ENCODE data around the gene RNF6.
"Not testable (repeated sequence)": the region's sequence is repeated elsewhere in the genome, so short reads cannot be mapped to it uniquely, and the experiment has no call there.

The RNF6 gene

DNA sequence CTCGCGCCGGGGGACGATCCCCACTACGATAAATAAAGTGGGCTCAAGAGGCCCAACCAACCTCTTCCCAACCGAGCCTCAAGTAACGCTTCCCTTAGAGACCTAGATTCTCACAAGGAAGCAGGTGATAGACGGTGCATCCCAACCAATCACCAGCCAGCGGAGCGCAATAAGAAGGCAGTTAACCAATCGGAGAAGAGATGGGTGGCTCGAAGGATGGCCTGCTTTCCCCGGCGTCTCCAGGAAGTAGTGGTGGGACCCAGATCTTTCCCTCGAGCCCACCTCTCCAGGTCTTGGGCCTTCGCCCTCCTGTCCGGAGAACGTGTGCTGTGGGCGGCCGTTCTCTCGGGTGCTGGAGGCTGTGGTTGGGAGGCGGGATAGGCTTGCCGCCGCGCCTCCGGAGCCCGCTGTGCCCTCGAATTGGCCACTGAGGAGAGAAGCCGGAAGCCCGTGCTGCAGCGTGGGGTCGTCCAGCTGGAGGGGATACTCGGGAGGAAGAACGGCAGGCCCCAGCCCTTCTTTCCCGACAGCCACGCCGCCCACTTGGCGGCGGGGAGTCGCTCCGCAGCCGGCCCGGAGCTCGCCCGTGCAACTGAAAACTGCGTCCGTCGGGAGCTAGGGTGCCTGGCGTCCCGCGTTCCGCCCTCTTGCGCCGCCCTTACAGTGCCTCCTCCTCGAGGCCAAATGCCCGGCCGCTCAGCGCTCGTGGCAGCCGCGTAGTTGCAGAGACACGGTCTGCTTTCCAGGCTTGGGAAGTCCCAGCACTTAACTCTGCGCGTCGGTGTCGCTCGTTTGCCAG is at the start of gene RNF6:
Gene RNF6, minus strand, starts transcription at position 594 of the 799 bp plus-strand sequence. CDS start 2,665 bp downstream, outside the sequence.
- DNase-seq: peak; percentile 83

DNA sequence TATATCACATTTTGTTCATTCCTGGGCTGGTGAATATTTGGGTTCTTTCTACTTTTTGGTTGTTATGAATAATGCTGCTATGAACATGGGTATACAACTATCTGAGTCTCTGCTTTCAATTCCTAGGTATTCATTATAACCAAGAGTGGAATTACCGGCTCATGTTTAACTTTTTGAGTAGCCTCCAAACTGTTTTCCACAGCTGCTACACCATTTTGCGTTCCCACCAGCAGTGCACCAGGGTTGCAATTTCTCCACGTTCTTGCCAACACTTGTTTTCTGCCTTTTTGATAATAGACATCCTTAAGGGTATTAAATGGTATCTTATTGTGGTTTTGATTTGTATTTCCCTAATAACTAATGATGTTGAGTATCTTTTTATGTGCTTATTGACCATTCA is 48.6 kb upstream of the RNF6 start:
- no peak for DNase-seq

DNA sequence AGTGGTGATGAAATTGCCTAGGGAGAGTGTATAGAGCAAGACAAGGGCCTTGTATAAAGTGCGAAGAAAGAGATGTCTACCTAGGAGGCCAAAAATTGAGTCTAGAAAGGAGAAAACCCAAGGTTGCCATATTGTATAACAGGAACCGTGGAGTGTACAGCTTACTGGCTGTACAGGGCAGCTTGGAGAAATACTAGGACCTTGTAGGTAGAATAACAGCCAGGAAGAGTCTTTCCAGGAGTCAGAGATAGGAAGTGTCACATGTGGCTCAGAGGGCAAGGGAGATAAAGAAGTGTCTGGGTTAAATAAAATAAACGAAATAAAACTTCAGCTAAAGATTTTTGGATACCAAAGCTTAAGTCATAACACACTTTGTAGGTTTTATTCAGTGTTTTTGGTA is 44.2 kb upstream of the RNF6 start:
- no peak for DNase-seq

DNA sequence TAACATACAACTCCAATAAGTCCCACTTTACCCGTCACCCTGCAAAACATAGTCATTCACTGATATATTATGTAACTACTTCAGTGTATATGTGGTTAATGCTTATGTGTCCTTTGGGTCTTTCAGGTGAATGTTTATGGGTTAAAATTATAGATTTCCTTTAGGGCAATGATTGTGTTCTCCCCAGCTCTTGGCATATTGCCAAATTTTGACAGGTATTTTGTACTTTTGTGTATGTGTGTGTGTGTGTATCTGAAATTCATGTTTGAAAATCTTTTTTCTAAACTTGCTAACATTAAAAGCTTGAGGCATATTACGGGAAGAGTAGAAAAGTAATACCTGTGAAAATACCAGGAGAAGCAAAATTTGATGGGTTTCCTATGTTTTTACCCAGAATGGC is 40.0 kb upstream of the RNF6 start:
- DNase-seq: no peak

DNA sequence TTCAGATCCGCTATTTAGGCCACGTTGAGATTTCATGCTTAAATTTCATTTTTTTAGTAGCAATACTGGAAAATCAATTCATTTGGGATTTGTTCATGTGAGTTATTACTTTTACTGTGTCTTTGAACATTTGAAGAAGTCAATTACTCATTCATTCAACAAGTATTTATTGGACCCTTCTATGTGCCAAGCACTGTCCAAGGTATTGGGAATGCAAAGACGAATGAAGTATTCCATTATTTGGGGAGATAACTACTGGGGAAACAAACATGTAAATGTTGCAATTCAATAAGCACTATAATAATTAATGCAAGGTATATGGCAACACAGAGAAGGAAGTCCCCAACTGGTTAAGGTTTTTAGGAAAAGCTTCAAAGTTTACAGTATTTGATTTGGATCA is 37.5 kb upstream of the RNF6 start:
- DNase-seq: no peak

DNA sequence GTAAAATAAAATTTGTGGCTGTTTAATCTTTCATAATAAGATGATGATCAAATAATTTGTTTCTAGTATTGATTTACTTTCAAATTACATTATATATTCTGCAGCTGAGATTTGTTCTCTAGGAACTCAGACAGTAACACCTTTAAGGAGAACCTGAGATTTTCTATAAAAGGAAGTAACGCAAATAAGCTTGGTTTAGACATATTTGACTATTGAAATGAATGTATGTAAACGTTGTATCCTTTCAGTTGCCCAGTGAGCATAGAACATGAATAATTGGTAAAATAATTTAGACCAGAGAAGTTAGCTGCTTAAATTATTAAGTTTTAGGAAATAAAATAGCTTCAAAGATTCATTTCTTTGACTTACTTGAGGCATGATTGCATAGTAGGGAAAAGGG is 34.9 kb upstream of the RNF6 start:
- no peak for DNase-seq

DNA sequence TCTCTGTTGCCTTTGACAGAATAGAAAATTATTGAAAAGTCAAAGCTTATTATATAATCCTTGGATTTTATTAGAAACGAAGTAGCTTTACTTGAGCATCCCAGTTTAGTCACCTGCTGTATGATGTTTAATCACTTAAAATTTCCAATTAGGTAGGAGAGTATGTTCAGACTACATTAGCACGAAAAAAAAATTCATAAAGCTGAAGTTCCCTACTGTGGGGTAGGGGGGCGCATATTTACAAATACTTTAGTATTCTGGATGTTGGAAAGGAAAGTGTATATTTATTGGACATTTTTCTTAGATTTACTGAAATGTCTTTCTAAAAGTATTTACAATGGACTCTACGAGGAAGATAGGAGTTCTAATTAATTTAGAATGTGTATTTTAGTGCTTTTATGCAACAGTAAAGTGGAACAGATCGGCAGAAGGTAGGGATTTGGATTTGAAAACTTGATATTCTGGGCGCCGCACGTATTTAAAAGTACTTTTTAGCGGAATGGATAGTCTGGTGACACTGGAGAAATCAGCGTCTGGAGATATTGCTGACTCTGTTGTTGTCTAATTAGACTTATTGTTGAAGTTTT is 33.7 kb upstream of the RNF6 start:
- DNase-seq: no peak

DNA sequence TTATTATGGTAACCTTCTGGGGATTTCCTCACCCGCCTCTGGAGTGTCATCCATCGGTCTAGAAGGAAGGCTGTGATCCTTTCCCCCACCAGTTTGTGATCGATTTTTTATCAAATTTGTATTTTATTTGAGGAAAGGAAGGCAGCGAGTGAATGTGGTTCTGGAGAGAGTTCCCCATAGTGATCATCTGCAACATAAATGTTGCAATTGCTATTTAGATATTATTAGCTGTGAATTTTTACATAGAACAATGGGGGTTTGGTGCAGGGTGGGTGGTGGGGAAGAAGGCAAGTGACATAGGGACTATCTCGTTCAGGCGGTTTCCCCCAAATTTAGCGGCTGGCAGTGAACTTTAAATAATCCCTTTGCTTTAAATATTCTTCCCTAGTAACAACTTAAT is 33.0 kb upstream of the RNF6 start:
- DNase-seq: no peak

DNA sequence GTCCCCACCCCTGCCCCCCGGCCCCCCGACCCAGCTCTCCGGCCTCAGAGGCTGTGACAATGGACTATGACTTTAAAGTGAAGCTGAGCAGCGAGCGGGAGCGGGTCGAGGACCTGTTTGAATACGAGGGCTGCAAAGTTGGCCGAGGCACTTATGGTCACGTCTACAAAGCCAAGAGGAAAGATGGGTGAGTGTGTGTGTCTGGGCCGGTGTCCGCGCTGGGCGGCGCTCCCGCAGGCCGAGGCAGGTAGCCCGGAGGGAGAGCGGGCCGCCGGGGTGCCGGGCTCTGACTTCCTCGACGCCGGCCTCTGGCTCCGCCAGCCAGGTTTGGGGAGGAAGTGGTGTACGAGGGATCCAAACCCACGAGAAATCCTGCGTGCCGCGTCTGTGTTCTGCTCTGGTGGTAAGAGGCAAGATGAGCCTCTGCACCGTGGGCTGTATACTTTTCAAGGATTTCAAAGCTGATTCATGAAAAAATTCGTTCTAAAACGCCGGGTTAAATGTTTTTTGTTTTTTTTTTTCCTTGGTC is 32.5 kb upstream of the RNF6 start:
- no peak for DNase-seq

DNA sequence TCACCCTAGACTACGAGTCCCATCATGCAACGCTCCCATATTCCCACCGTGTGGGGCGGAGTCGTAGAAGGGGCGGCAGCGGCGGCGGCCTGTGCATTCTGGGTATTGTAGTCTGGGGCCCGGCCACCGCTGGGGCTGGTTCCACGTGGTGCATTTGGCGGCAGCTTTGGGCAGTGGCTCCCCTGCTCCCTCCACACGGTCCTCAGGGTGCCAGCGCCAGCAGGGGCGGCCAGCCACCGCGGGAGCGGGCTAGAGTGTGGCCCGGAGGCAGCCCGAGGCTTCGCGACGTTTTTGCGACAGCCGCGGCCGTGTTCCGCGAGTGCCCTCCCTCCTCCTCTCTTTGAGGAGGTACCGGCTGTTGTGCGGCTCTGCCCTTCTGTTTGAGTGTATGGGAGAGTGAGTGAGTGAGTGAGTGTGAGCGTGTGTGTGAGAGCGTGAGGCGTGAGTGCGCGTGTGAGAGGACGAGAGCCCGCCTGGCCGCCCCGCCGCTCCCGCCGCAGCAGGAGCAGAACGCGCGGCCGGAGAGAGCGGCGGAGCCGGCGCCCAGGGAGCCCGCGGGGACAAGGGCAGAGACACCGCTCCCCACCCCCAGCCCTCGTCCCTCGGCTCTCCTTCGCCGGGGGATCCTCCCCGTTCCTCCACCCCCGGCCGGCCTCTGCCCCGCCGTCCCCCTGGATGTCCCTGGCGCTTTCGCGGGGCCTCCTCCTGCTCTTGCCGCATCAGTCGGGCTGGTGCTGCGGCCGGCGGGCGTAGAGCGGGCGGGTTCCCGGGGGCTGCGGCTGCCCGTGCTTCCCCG is 31.9 kb upstream of the RNF6 start, which contains the start of gene CDK8:
Gene CDK8, plus strand, starts transcription at position 343 of the 796 bp plus-strand sequence. CDS start 513 bp downstream, outside the sequence.
- DNase-seq: peak; percentile 51

DNA sequence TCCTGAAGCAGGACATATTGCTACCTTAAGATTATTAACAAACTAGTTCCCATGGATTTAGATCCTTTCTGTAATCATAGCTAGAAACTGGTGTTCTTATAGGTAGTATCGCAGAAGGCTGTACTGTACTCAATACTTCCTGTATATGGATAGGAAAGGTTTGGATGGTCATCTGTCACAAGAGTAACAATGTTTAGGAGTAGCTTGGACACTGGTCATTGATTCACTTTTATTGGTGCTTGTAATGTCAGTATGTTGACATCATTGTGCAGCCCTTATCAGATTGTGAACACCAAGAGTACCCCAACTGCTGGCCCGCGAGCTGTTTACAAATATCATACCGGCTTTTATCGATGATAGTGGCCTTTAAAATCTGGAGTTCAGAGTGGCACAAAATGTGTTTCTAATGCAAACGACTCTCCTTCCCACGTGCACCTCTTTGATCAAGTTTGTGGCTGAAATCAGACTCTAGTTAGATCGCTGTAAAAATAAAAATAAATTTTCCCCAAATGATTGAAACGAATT is 31.2 kb upstream of the RNF6 start:
- no peak for DNase-seq

DNA sequence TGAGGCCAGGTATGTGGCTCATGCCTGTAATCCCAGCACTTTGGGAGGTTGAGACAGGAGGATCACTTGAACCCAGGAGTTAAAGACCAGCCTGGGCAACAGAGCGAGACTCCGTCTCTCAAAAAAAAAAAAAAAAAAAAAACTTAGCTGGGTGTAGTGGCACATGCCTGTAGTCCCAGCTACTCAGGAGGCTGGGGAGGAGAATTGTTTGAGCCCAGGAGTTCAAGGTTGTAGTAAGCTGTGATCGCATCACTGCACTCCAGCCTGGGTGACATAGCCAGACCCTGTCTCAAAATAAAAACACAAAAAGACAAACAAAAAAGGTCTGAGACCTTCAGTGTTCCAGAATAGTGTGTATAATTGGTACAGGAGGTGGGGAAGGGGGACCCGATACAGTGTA is 29.9 kb upstream of the RNF6 start:
- not testable (repeated sequence) for DNase-seq

DNA sequence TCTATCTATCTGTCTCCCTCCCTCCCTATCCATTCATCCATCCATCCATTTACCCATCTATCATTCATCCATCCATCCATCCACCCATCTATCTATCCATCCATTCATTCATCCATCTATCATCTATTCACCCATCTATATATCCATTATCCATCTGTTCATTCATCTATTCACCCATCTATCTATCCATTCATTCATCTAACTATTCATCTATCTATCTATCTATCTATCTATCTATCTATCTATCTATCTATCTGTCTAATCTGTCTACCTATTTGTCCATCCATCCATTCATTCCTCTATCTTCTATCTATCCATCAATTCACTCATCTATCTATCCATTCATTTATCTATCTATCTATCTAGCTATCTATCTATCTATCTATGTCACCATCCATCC is 27.4 kb upstream of the RNF6 start:
- no peak for DNase-seq

DNA sequence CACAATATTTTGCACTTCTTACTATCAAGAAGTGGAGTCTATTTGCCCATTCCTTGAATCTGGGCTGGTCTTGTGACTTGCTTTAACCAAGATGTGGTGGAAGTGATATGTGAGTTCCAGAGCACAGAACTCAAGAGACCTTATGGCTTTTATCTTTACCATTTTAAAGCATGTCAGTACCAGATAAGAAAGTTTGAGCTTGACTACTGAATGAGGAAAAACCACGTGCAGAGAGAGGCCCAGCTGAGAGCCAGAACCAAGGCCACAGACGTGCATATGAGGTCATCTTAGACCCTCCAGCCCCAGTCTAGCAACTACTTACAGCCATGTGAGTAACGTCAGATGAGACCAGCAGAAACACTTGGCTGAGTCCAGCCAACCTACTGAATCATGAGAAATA is 25.5 kb upstream of the RNF6 start:
- no peak for DNase-seq

DNA sequence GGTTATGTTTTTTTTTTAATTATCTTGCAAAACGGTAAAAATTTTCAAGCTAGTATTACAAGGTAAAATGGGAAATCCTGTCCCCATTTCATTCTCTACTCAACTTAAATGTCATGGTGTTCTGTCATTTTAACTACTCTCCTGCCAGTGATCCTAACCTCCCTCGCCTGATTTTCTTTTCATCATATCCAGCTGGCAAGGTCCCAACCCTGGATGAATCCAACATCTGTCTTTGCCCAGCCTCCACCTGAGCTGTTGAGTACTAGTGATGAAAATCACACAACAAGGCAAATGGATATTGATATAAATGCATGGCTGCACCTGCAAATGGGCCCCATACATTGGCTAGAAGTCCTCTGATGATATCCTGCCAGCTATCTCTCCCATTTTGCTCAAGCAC is 24.9 kb upstream of the RNF6 start:
- no peak for DNase-seq

DNA sequence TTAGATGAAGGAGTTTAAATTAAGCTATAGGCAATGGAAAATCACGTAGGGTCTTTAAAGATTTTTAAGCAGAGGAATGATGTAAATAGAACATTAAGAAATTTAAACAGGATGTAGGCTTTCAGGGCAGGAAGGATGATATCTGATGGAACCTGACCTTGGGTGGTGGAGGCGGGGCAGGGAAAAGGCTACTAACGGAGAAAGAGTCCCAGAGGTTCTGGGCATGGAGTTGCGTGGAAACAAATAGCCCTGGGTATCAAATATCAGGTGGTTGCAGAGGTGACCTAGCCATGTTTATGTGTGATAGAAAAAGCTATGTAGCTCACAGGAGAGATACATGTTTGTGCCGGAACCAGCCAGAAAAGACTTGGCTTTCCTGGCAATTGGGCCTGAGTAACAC is 24.0 kb upstream of the RNF6 start:
- no peak for DNase-seq

DNA sequence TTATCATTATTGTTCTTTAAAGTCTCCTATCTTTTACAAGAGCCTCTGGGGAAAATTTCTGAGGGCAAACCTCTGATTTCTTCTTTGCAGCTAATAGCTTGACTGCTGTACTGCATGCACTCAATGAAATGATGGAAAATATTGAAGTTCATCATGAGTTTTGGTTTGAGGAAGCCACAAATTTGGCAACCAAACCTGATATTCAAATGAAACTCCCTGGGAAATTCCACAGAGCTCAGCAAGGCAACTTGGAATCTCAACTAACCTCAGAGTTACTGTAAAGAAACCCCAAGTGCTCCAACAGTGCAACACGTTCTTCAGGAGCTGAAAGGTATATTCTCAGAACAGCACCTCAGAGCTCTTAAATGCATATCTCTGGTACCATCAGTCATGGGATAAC is 14.2 kb upstream of the RNF6 start:
- DNase-seq: no peak

DNA sequence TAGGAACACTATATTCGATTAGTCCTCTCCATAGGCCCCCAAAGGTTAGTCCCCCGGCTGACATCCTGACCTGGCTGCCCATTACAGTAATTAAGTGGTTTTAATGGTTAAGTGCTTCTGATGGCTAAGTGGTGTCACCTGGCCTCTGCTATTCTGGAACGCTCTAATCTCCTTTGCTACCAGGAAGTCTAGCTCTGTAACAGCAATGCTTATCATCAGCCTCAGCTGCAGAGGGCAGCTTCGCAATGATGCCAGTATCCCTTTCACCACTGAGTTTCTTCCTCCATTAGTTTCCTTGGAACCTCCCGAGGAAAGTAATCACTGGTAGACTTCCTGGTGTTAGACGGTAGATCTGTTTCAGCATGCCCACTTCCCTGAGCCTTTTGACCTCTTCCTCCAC is 8.6 kb upstream of the RNF6 start:
- DNase-seq: no peak

DNA sequence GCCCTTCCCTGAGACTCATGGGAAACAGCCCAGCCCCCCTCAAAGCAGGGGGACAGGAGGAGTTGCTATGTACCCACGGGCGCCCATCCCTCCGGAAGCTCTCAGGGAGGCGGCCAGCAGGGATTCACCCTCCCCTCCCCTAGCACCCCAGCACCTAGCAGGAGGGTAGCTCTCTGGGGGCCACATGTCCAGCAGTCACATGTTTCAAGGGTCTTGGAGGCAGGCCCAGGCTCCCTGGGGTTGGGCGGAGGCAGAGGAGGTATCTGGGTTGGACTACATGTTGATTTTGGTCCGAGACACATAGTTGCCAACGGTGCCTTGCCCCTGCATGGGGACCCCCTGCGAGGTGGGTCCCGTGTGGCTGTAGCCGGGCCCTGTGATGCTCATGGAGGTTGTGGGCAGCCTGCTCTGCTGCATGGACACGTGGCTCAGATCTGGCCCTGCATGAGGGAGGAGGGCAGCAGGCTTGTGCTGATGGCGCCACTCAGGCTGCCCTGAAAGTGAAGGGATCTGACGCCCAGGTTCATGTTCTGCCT is 7.0 kb upstream of the RNF6 start:
- DNase-seq: no peak

DNA sequence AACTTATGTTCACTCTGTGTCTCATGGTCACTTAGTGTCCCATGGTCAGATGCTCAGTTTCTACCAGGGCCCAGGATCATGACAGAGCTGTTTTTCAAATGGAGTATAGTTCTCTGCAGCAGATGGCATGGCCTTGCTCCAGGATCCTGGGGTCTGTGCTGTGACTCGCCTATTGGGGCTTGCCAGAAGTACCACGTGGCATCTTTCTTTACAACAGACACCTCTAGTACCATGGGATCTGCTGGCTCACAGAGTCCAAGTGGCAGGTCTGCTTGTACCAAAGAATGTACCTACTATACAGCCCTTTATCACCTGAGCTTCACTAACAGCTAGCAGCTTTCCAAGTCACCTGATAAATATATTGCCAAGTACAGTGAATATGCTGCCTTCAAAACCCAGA is 6.0 kb upstream of the RNF6 start:
- no peak for DNase-seq

DNA sequence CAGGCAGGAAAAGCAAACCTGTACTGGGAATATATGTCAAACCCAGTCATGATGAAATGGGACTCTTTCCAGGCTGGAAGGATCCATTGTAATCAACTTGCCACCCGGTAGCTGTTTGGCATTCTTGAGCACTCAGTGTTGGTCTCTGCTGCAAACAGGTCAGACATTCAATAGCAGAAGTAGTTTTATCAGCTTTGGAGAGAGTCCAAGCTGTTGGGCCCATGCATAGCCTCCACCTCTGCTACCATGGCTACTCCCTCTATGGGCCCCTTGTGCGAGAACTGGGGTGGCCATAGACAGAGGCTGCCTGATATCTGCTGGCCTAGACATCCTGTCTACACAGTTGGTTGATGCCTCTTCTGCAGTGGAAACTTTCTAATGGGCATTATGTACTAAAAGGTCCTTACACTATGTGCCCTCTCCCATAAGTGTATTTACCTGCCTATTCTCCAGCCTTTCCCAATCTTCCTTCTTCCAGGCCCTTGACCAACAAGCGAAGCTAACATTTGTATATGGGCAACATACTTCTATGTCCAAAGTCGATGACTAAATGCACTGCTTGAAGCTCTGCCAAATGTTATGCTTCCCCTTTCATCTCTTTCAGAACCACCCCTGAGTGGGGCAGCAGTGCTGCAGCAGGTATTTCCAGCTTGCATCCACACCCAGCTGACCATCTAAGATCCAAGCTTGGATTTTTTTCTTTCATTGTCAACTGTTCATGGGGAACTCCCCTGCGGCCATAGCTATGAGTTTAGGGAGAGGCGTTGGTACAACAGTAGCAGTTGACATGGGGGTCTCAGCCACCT is 5.3 kb upstream of the RNF6 start:
- no peak for DNase-seq

Data from NCI-H1417 treated with DMSO at 0.1 percent for 48 hours (cell line).